HG03520 (cell line): ENCODE data around the gene C3orf38.
"Not testable (repeated sequence)": the region's sequence is repeated elsewhere in the genome, so short reads cannot be mapped to it uniquely, and the experiment has no call there.

Source experiments
- ATAC-seq: cut with Tn5 transposase; IDR thresholded peaks from one replicate; pipeline ENCODE4 v1.9.1; 2021; ENCODE audit warnings: mild to moderate bottlenecking, moderate library complexity; ENCODE audit not compliant: unreplicated experiment

C3orf38 gene

GRCh38 chr3:88151358-88151757 is 1.6 kb downstream of the C3orf38 start:
- ATAC-seq, result peak; percentile 22

DNA sequence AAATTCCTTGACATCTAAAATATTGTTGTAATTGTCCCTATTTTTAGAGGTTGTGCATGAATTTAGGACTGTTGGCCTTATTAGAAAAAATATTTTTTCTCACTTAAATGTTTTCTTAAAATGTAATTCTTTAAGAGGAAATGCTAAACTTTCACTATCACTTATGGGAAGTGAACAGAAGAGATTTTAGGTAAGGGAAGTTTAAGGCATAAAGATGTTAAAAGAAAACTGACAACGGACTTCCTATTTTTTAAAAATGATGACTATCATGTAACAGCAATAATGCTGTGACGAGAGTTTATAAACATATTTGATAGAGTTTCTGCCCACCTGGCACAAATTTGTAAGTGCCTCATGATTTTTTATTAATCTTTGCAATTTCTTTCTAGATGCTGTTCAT is 3.1 kb downstream of the C3orf38 start:
- no peak for ATAC-seq

- no peak for ATAC-seq
Measured at GRCh38 chr3:88166419-88166971, 16.7 kb downstream of the C3orf38 start.

DNA sequence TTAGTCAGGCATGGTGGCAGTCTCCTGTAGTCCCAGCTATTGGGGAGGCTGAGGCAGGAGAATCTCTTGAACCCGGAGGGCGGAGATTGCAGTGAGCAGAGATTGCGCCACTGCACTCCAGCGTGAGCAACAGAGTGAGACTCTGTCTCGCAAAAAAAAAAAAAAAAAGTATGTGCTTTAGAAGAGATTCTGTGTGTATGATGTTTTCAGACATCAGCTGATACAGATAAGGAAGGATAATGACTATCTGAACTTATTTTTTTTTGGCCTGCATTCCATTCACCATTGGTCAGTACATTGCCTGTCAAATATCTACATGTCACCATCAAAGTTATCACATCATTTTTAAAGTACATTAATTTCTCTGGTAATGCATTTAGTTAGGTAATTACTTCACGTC is 17.4 kb downstream of the C3orf38 start:
- ATAC-seq, result no peak

GRCh38 chr3:88167704-88168103 is 17.9 kb downstream of the C3orf38 start:
- ATAC-seq, result no peak

DNA sequence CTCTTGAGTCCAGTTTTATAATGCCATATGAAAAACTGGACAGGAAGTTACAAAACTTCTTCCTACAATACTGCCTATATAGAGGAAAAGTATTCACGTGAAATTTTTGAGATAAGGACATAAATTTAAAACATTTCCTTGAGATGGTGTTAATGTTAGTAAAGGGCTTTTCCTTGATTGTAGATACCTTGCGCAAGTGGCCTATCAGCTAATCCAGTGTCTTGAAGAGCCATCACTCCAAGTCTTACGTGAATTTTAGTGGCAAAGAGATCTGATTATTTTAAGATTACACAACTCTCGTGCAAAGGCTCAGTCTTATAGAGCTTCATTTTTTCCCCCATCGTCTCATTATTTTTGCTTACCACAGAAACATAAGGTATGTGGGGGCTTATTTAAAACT is 18.4 kb downstream of the C3orf38 start:
- no peak for ATAC-seq

GRCh38 chr3:88180398-88180999 is 30.7 kb downstream of the C3orf38 start:
- peak; percentile 80 for ATAC-seq

DNA sequence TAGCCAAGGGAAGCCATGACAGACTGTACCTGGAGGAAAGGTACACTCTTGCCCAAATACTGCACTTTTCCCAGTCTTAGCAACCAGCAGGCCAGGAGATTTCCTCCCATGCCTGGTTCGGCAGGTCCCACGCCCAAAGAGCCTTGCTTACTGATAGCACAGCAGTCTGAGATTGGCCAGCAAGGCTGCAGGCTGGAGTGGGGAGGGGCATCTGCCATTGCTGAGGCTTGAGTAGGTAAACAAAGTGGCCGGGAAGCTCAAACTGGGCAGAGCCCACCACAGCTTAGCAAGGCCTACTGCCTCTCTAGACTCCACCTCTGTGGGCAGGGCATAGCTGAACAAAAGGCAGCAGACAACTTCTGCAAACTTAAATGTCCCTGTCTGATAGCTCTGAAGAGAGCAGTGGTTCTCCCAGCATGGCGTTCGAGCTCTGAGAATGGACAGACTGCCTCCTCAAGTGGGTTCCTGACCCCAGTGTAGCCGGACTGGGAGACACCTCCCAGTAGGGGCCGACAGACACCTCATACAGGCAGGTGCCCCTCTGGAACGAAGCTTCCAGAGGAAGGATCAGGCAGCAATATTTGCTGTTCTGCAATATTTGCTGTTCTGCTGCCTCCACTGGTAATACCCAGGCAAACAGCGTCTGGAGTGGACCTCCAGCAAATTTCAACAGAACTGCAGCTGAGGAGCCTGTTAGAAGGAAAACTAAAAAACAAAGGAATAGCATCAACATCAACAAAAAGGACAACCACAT is 32.6 kb downstream of the C3orf38 start:
- not testable (repeated sequence) for ATAC-seq

GRCh38 chr3:88188436-88188835 is 38.7 kb downstream of the C3orf38 start:
- ATAC-seq, result no peak

GRCh38 chr3:88189361-88189810 is 39.6 kb downstream of the C3orf38 start:
- peak; percentile 95 for ATAC-seq

GRCh38 chr3:88191872-88192409 is 42.2 kb downstream of the C3orf38 start:
- no peak for ATAC-seq

- no peak for ATAC-seq
Measured at GRCh38 chr3:88192631-88193030, 42.9 kb downstream of the C3orf38 start.

DNA sequence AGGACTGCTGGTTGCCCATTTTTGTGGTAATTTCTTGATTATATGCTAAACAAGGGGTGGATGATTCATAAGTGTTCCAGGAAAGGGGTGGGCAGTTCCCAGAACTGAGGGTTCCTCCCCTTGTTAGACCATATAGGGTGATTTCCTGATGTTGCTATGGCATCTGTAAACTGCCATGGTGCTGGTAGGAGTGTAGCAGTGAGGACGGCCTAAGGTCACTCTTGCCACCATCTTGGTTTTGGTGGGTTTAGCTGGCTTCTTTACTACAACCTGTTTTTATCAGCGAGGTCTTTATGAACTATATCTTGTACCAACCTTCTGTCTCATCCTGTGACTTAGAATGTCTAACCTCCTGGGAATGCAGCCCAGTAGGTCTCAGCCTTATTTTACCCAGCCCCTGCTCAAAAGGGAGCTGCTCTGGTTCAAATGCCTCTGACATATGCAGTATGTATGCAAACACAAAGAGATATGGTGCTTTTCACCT is 46.2 kb downstream of the C3orf38 start:
- ATAC-seq, result no peak

DNA sequence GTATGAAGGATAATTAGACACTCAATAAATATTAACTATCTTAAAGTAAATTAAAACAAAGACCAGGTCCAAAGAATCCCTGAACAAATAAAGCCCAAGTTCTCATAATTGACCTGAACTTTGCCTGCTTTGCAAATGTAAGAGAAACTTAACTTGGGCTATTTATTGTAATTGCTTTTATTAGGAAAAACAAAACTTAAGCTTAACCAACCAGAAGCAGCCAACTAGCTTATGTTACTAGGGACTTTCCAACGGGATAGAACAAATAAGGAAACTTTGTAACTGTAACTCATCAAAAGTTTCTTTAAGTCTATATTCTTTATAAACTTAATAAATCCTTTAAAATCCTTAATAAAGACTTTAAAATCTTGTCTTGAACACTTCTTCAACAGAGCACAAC is 48.4 kb downstream of the C3orf38 start:
- no peak for ATAC-seq

- peak; percentile 94 for ATAC-seq
Measured at GRCh38 chr3:88203642-88204055, 53.9 kb downstream of the C3orf38 start.
